CD4-positive, alpha-beta T cell treated with Interleukin-15 for 1 hour (primary cell): Measurements from ENCODE around the gene DHX16.

ENCODE experiments used
- DNase-seq: peaks from one replicate; pipeline ENCODE4 v3.0.0-alpha.2; 2020

Gene DHX16

DNA sequence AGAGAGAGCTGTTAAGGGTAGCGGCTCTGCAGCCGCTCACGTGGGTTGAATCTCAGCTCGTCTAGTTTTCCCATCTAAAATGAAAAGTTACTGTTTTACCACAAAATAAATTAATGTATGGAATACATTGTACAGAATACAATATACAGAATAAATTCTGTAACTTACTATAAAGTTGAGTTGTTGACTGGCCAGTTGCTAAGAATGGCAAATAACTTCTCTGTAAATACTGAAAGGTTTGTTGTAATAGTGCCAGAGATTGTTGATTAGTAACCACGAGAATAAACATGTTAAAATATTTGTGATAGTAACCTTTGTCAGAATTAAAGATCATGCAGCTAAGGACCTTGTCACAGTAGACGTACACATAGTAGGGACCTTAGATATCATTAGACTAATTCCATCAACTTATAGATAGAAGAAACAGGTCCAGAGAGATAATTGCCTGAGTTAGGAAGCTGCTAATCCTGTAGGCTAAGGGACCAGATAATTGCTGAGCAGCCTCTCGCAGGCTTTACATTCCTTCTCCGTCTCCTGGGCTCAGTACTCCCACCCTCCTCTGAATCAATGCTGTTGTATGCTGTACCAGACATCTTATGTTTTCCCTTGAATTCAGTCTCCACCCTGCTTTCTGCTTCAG is 18.5 kb upstream of the DHX16 start:
- no peak for DNase-seq

DNA sequence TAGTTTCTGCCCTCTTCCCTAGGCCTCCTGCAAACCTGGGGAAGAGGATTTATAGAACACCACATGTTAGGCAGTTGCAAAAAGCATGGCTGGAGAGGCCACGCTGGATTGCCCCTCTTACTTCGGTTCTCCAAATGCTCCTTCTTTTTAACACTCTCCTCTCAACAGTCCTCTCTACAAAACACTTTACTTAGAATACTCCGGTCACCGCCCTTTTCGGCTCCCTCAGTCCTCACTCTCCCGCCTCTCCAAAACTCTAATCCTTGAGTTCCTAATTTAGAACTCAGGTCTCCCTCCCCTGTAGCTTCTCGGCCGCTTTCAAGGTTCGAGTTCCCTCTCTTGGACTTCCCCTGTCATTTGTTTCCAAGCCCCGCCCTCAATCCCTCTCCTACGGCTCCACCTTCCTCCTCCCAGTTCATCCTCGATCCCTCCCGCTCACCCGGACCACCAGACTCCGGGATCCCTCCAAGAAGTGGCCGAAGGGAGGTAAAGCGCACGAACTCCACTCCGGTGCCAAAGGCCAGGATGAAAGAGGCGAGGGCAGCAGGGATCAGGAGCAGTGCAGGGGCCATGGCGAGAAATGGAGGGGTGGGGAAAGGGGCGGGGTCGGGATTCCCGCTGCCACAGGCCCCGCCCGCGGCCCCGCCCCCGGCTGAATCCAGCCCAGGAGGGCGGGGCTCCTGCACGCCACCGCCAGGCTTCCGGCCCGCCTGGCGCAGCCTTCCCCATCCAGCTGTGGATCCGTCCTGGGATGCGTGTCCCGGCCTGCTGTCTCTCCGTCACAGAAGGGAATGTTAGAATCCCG is 17.8 kb upstream of the DHX16 start, which contains the start of gene NRM:
TSS of gene NRM (minus strand) at position 582 of the 805 bp plus-strand sequence. CDS start at position 572, 10 bp downstream.
- DNase-seq = peak; percentile 65

DNA sequence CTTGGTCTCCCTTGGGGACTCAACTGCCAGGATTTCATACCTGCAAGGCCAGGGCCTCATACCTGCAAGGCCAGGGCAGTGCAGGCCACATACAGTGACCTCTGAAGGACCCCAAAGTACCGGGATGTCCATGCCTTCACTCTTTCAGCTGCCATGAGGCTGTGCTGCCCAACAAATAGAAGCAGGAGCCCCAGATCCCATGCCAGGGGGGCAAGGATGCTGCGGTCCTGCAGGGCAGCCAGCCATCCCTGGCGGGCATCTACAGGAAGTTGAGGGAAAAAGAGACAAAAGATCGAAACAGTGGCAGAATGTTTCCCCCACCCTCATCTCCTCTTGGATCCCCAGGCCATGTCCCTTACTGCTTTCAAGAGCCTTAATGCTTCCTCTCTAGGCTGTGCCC is 17.2 kb upstream of the DHX16 start:
- DNase-seq = no peak

DNA sequence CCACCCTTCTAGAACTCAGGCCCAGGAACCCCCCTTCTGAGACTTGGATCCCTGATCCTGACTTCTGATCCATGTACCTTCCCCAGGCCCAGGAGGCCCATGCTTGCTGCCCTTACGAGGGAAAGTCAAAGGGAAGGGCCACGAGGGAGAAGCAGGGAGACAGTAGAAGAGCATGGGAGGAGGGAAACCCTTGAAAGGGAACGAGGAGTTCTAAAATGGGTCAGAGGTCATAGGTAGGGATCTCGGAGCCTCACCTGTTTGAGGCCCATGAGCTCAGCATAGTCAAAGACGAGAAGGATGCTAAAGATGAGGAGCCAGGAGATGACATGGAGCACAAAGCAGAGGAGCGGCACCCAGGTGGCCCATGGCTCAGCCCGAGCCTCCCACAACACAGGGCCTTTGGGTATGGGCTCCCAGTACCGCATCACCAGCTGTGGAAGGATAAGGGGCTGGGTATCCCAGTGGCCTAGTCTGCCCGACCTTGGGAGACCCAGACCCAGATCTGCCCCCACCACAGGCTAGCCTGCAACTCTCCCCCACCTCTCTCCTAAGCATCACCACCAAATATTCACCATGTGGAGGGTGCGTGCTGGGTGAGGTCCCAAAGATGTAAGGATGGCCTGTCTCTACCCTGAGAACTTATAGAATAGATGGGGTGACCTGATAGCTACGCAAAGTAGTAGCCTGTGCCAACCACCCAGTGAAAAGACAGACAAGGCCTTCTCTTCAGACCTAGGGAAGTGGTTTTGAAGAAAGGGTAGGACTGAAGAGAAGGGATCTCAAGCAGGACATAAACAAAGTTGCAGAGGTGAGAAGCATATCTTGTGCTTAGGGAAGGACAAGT is 16.4 kb upstream of the DHX16 start:
- no peak for DNase-seq

DNA sequence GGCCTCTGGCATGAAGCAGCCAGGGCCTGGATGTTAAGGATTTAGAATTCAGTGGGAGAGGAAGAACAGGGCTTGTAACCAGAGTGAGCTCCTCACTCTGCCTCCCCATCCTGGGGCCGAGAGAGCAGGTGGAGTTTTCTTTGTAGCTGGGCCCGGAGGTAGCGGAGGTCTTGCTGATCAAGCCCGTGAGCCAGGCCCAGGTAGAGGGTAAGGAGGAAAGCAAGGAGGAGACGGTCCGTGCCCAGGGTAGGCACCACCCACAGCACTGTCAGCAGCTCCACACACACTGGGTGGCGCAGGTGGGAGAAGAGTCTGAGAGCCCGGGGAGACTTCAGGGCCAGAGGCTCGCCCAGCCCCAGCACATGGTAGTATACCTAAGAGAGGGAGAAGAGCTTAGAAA is 15.8 kb upstream of the DHX16 start:
- DNase-seq = peak; percentile 44

DNA sequence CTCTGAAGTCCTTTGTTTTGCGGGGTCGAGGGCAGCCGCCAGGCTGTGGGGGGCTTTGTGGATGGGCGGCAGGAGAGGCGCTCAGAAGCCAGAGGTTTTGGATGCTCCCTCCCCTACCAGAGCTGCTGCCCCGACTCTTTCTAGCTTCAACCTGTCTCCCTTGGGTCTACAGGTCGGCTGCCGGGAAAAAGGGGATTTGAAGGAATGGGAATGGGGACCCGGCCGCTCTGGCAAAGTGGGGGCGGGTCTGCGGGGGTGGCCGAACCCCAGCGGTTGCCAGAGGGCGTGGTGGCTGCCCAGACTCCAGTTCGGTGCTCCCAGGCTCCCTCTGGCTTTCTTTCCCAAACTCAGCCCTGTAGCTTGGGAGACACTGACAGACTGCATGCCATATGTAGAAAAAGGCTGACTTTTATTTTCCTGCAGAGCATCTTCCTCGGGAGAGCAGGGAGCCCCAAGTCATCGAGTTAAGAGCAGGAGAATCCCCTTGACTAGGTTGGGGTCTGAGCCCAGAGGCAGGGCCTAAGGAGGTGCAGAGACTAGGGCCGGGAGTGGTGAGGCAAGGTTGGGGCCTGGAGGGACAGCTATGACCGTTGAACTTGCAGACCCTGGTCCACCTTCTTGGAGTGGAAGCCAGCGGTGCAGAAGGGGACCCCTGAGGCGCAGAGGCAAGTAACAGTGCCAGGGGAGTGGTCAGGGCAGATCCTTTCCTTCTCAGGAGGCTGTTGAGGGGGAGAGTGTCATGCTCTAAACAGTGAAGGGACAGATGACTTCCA is 15.0 kb upstream of the DHX16 start:
- no peak for DNase-seq

DNA sequence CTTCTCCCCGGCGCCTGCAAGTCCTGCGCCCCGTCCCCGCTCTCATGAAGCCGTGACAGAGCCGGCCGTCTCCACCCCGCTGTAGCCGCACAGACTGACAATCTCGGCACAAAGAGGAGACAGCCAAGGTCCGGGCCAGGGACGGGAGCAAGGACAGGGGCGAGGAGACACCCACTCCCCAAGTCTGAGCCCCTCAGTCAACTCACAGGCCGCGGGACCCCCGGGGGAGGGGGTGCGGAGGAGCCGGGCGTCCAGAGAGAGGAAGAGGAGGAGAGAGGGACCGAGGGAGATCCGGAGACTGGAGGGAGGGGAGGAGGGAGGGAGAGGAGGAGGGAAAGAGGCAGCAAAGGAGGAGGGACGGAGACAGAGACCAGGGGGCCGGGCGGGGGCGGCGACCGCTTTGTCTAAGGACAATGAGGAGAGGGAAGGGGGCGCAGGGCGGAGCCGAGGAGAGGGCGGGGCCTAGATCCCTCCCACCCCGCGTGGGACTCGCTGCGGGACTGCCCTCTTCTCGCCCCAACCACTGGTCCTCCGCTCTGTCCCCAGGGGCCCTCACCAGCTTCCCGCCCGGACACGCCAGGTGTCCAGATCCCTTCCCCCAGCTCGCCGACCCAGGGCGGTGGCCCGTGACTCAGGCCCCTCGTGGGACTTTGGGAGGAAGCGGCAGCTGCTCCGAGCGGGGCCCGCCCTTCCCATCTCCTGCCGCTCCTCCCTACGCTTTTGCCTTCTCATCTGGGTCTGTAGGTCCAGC is 14.3 kb upstream of the DHX16 start:
- DNase-seq = peak; percentile 90

DNA sequence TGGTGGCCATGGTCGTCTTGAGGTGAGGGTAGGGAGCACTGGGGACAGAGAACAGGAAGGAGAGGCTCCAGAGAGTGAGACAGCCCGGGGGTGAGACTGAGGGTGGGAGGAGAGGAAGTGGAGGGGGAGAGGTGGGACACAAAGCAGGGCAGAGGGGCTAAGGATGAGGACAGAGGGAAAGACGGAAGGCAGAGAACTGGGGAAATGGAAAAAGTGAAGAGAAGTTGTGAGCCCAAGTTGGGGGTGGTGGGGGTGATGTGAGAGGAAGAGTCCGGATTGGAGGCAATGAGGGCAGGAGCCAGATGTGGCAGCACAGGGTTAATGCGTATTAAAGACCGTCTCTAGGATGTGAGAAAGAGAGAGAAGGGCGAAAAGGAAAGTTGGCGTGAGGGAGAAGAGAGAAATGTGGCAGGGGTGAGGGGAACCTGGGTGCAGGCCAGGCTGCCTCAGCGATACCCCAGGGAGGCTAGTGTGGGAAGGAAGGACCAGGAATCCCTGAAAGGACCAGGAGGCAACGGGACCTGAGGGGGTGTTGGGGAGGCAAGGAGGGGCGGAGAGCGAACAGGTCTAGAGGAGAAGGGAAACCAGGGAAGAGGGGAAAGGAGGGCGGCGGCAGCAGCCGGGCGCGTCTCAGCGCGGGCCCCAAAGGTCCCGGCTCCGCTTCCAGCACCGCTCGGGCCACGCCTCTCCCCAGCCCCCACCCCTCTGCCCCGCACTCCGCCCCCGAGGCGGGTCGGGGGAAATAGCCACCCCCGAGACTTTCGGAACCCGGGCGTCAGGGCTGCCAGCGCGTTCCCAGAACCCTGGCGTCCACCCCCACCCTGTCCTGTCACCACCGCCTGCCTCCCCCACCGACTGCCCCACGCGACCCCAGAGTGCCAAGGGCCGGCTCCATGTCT is 13.5 kb upstream of the DHX16 start, which contains the start of gene PPP1R18:
TSS of gene PPP1R18 (minus strand) at position 637 of the 899 bp plus-strand sequence. CDS start at position 10, 627 bp downstream.
- peak; percentile 84 for DNase-seq

DNA sequence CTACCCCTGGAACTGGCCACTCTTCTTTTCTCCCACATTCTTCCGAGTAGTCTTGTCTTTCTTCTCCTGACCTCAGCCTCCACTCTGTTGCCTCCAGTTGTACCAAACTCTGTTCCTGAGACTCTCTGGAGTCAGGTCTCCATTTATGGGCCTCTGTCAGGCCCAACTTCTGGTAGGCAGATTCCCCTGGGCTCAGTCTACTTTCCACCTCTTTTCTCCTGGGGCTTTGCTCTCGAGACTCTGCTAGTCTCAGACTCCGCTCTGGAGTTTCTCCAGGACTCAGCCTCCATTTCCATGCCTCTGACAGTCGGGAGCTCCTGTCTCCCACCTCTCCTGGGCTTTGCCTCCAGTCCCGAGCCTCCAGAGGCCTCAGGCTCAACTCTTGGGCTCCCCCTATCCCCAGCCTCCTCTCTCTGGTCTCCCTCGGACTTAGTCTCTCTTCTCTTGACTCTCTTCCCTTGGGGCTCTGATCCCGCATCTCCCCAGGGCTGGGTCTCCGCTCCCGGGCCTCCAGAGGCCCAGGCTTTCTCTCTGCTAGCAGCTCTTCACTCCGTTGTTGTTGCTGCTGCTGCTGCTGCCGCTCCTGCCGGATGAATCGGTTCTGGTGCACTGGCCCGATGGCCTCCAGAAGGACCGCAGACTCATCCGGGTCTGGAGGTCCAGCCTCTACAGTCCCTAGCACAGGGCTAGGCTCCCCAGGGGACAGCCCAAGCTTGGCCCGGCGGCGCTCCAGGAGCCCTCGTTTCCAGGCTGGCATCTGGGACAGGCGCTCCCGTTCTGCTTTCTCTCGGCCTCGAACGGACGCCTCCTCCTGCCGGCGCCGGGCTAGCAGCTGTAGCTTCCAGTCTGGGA is 12.6 kb upstream of the DHX16 start:
- DNase-seq = peak; percentile 30

DNA sequence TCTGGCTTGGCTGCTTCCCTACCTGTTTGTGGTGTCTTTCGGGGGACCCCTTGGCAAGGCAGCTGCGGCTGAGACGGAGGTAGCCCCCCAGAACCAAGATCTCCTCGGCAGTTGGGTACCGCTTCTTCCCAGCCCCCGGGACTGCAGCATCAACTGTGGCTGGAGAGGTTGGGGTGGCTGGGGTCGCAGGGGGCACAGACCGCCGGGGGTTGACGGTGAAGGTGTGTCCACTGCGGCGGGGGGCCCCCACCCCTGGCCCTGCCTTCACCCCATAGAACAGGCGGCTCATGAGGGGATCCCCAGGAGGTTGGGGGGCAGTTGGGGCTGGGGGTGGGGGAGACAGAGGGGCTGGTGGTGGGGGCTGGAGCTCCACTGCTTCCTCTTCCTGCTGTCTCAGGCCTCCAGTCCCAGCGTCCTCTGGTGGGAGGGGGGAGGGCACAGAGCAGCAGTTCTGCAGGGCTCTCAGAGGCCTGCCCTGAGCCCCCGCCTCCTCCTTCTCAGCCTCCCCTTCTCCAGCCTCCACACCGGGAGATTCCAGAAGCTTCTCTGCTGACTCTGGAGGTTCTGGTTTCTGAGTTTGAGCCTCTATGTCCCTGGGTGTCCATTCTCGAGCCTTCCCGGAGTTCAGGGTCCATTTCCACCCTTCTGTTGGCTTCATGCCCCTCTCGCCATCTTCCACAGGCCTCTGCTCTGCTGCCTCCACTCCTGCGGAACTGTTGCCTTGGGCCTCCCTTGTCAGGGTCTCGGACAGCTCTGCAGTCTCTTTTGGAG is 11.8 kb upstream of the DHX16 start:
- DNase-seq = peak; percentile 64

DNA sequence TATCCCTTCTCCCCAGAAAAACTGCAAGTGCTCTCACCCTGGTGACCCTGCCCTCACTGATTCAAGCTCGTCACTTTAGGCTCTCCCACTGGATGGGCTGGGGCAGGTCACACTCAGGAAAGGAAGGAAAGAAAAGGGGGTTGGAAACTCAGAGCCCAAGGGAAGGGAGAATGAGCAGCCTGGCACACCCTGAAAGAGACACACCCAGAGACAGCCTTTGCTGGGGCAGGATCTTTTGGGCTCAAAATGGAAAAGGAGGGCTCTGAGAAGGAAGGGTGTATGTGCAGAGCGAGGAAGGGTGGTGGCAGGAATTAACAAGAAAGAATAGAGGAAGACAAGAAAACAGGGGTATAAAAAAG is 11.2 kb upstream of the DHX16 start:
- no peak for DNase-seq

DNA sequence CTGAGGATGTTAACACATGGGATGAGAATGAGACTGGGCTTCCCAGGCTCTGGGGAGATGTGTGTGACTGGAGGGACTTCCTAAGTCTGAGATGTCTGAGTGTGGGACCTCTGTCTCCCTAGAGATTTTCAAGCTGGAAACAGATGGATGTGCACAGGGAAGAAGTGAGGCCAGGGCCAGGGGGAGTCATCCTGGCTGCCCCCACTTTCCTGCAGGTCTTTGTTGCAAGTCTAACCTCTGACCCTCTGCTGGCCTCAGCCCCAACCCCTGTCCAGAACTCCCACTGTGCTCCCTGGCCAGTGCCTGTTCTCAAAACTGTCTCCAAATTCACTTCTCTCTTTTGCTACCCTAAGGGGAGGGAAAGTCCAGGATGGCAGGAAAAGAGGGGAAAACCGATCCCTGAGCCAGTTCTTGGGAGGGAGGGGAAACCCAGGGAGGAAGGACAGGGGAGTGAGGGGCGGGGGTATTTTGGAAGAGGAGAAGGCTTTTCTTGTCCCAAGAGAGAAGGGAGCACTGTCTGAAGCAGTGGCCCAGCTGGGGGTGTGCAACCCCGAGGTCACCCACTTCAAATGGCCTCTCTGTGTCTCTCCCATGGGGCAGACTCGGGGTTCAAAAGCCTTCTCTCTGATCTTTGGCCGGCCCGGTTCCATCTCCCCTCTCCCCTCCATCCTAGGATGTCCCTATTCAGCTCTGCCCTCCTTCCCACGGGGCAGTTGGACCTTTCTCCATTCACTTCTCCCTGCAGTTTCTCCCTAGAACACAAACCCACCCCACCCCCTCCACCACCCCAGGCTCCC is 10.6 kb upstream of the DHX16 start:
- no peak for DNase-seq

DNA sequence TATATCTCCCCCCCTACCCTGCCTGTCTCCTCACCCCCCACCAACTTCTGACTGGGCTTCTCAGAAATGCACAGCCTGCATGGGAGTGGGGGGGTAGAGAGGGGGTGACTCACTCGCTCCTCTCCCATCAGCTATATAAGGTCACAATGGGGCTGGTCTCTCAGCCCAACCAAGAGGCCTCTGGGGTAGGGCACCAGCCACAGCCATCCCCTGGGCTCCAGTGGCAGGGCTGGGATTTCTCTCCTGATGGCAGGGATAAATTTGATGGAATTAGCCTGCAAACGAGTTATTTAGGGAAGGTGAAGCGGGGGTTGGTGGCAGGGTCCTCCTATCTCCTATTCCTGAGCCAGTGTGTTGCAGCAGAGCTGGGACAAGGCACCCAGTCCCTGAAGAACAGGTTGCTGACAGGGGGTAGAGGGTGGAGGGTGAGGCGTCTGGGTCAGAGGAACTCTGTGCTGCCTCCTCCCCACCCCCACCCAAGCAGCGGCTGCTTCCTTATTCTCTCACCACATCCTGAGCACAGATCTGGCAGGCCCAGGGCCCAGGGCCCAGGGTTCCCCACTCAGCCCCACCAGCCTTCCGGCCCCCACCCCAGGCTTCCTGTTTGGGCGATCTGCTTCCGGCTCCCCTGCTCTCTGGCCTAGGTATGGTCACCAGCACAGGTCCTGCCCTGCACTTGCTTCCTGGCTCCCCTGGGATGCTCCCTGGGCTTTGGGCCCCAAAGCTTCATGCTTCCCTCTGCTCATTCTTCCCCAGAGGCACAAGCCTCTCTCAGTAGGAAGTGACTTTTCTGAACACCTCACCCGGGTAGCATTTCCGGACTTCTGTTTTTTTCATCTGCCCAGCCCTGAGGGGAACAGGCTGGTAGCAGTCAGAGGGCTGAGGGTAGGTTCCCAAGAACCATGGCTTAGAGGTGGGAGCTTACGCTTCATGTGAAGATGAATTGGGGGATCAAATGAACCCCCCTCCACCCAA is 9.6 kb upstream of the DHX16 start:
- peak; percentile 94 for DNase-seq

DNA sequence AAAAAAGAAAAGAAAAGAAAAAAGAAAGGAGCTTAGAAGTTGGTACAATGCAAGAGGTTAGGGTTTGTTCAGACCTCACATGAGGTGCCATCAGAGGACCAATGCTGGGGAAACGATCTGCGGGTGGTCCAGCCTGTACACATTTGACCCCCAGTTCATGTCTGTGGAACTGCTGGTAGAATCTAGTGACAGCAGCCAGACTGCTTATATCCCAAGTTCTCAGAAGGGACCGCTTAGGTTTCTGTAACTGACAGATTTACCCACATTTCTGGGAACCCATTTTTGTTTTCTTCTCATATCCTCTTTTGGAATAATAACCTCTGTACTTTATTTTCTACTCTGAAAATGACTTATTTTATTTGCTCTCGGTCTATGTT is 8.9 kb upstream of the DHX16 start:
- DNase-seq = peak; percentile 24

DNA sequence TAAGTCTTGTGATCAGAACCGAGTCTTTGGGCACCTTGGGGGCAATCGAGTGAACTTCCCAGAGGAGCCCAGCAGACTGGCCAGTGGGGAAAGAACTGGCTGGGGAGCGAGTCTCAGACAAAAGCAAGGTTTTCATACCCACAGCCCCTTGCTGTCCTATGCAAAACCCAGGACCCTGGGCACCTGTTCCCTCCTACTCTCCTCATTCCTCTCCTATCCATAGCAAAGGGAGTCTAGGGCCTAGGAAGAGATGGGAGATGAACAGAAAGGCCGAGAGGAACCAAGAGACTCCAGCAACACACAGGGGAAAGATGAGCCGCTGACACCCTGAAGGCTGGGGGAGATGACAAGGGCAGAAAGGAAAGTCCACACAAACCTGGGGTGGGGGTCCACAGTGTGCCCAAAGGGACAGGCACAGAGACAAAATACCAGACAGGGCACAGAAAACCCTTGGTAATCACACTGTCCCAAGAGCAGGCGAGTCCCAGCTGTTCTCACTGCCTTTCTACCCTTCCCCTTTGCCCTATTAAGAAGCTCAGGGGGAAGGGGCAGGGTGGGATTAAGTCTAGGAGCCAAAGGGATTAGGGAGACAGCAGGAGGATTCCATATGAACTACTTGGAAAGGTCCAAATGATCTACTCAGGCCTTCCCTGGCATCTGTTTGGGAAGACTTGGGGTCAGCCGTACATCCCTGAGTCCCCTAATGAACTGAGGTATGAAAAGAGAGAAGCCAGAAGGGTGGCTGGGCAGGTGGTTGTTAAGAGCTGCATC is 7.1 kb upstream of the DHX16 start:
- no peak for DNase-seq
